Measurements from ENCODE around the gene TOR3A.

TOR3A gene

DNA sequence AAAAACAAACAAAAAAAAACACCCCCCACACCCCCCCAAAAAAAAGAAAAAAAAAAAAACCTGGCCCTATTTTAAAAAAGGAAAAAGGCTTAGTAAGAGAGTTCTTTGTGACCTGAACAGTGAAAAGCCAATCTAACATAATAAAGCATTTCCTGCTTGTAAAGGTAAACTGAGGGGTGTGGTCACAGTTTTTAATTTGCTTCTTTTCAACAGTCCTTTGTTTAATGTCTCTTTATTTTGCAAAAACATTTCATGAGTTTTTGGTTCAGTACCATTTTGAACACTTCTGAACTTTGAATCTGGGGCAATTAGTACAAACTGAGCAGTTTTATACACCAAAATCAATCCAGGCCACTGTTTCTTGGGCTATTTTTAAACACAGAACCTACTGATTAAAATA, 37.6 kb downstream of the TOR3A start:
- Histone ChIP-seq H3K14ac (ENCODE audit: low read length in 2 of 2) (no peak overlapping the region), H3K18ac (ENCODE audit: low read depth in 1 of 2, low read length in 2 of 2) (no peak overlapping the region), H3K27me3 (ENCODE audit: control insufficient read depth in 1 of 2, insufficient read depth in 1 of 2, low read length in 2 of 2) (no peaks in the 10 kb centered on the region), H2BK120ac (ENCODE audit: low read depth, low read length) (no peak overlapping the region), H2BK5ac (ENCODE audit: low read depth, low read length, poor library complexity, severe bottlenecking) (no peak overlapping the region), H2BK12ac (ENCODE audit: low read length in 2 of 2) (no peak overlapping the region), H3K9ac (ENCODE audit: low read length) (peak overlapping the region; percentile 57), H2BK15ac (ENCODE audit: low read depth, poor library complexity, severe bottlenecking) (no peak overlapping the region), H3K4ac (ENCODE audit: low read depth in 1 of 2, low read length in 2 of 2) (no peak overlapping the region), H3K36me3 (ENCODE audit: control insufficient read depth in 1 of 2, insufficient read depth in 2 of 2, low read depth in 1 of 2, low read length in 2 of 2) (peaks cover 42 to 93% of the 10 kb centered on the region in 2 experiments), H3K4me2 (ENCODE audit: low read length, poor library complexity, severe bottlenecking) (no peak overlapping the region), H3K79me1 (replicated peaks; ENCODE audit: low read length, poor library complexity, severe bottlenecking) (peaks cover 11% of the 10 kb centered on the region), H2AK5ac (ENCODE audit: low read length, severe bottlenecking) (no peak overlapping the region), H3K4me1 (ENCODE audit: control insufficient read depth, insufficient read depth, low read depth, low read length) (peaks cover 3% of the 10 kb centered on the region), H3K27ac (ENCODE audit: low read length, poor library complexity, severe bottlenecking) (no peak overlapping the region), H2AFZ (ENCODE audit: low read depth, low read length) (no peak overlapping the region), H3K9me3 (ENCODE audit: control insufficient read depth, low read length) (no peaks in the 10 kb centered on the region), H3K23ac (ENCODE audit: low read length in 2 of 2) (no peak overlapping the region), H4K8ac (ENCODE audit: low read length) (no peak overlapping the region), H4K91ac (ENCODE audit: low read length) (no peak overlapping the region), H3K4me3 (ENCODE audit: insufficient read depth in 1 of 2, low read depth in 1 of 2, low read length in 2 of 2) (no peak overlapping the region)
- DNase-seq: no peak

DNA sequence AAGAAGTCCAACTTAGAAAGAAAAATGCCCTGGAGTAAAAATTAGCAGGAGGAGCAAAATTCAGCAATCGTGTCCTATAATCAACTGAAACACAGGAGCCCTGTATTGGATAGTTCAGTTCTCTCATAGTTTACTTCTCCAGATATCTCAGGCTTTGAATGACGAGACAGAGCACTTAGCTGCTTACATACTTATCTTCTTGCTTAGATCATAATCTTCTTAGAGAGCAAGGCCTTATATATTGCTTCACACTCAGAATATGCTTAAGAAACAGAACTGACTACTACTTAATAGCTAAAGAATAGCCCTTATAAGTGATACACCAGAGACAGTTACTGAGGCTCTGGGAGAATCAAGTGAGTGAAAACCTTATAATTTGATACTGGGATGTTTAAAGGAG, 38.9 kb downstream of the TOR3A start:
- Histone ChIP-seq H4K91ac (ENCODE audit: low read length) (no peak overlapping the region), H3K4me1 (ENCODE audit: control insufficient read depth, insufficient read depth, low read depth, low read length) (peaks cover 3% of the 10 kb centered on the region), H3K14ac (ENCODE audit: low read length in 2 of 2) (no peak overlapping the region), H3K27ac (ENCODE audit: low read length, poor library complexity, severe bottlenecking) (no peak overlapping the region), H2BK5ac (ENCODE audit: low read depth, low read length, poor library complexity, severe bottlenecking) (no peak overlapping the region), H2BK15ac (ENCODE audit: low read depth, poor library complexity, severe bottlenecking) (no peak overlapping the region), H3K9ac (ENCODE audit: low read length) (peak overlapping the region; percentile 56), H3K9me3 (ENCODE audit: control insufficient read depth, low read length) (no peaks in the 10 kb centered on the region), H2BK12ac (ENCODE audit: low read length in 2 of 2) (no peak overlapping the region), H3K36me3 (ENCODE audit: control insufficient read depth in 1 of 2, insufficient read depth in 2 of 2, low read depth in 1 of 2, low read length in 2 of 2) (peaks cover 43 to 93% of the 10 kb centered on the region in 2 experiments), H3K4me3 (ENCODE audit: insufficient read depth in 1 of 2, low read depth in 1 of 2, low read length in 2 of 2) (no peak overlapping the region), H3K4me2 (ENCODE audit: low read length, poor library complexity, severe bottlenecking) (no peak overlapping the region), H3K23ac (ENCODE audit: low read length in 2 of 2) (no peak overlapping the region), H2AFZ (ENCODE audit: low read depth, low read length) (no peak overlapping the region), H3K79me1 (replicated peaks; ENCODE audit: low read length, poor library complexity, severe bottlenecking) (peaks cover 11% of the 10 kb centered on the region), H3K27me3 (ENCODE audit: control insufficient read depth in 1 of 2, insufficient read depth in 1 of 2, low read length in 2 of 2) (no peaks in the 10 kb centered on the region), H3K18ac (ENCODE audit: low read depth in 1 of 2, low read length in 2 of 2) (no peak overlapping the region), H4K8ac (ENCODE audit: low read length) (no peak overlapping the region), H3K4ac (ENCODE audit: low read depth in 1 of 2, low read length in 2 of 2) (no peak overlapping the region), H2BK120ac (ENCODE audit: low read depth, low read length) (no peak overlapping the region), H2AK5ac (ENCODE audit: low read length, severe bottlenecking) (no peak overlapping the region)
- DNase-seq: peak; percentile 52
- 72% methylated on average over 2 of the region's 2 CpGs for WGBS

DNA sequence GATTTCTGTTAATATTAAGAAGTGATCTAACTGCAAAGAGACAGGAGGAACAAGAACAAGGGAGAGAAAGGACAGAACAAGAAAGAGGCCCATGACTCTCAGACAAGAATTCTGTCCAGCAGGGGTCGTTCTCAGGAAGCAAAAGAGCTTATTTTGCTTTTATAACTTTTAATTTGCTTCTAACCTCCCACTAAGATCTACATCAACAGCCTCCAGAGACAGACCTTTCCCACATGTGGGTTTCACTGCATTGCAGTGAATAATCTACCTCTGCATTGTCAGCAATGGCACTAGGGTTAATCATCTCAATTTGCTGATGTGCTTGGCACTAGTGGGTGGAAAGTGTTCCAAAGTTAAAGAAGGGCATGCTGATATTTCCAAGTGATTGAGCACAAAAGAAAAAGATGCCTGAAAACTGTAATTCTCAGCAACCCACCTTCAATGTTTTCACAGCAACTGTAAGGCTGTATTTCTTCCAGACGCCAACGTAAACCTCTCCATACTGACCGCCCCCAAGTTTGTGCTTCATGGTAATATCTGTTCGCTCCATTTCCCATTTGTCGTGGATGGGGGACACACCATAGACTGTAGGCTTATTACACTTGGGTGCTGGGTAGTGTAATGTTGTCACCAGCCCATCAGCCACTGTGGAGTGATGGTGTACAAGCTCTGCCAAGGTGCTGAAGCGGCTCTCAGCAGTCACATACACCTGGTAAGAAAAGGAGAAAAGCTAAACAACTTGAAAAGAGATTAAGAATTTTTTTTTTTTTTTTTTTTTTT, 39.5 kb downstream of the TOR3A start:
- no peak overlapping the region for H3K18ac ChIP-seq (ENCODE audit: low read depth in 1 of 2, low read length in 2 of 2)
- H3K4me3 ChIP-seq (ENCODE audit: insufficient read depth in 1 of 2, low read depth in 1 of 2, low read length in 2 of 2): no peak overlapping the region
- H3K27me3 ChIP-seq (ENCODE audit: control insufficient read depth in 1 of 2, insufficient read depth in 1 of 2, low read length in 2 of 2): no peaks in the 10 kb centered on the region
- H4K8ac ChIP-seq (ENCODE audit: low read length): no peak overlapping the region
- peak overlapping the region; percentile 95 for H2AK5ac ChIP-seq (ENCODE audit: low read length, severe bottlenecking)
- no peak overlapping the region for H3K23ac ChIP-seq (ENCODE audit: low read length in 2 of 2)
- H3K4me2 ChIP-seq (ENCODE audit: low read length, poor library complexity, severe bottlenecking): no peak overlapping the region
- H3K4me1 ChIP-seq (ENCODE audit: control insufficient read depth, insufficient read depth, low read depth, low read length): peaks cover 4% of the 10 kb centered on the region
- 86% methylated on average over 7 of the region's 7 CpGs for WGBS
- H2BK15ac ChIP-seq (ENCODE audit: low read depth, poor library complexity, severe bottlenecking): no peak overlapping the region
- no peak overlapping the region for H2BK5ac ChIP-seq (ENCODE audit: low read depth, low read length, poor library complexity, severe bottlenecking)
- H2BK12ac ChIP-seq (ENCODE audit: low read length in 2 of 2): no peak overlapping the region
- H2AFZ ChIP-seq (ENCODE audit: low read depth, low read length): no peak overlapping the region
- no peak overlapping the region for H3K4ac ChIP-seq (ENCODE audit: low read depth in 1 of 2, low read length in 2 of 2)
- peak overlapping the region; percentile 56 for H3K9ac ChIP-seq (ENCODE audit: low read length)
- no peak overlapping the region for H3K14ac ChIP-seq (ENCODE audit: low read length in 2 of 2)
- no peak overlapping the region for H4K91ac ChIP-seq (ENCODE audit: low read length)
- H2BK120ac ChIP-seq (ENCODE audit: low read depth, low read length): no peak overlapping the region
- no peaks in the 10 kb centered on the region for H3K9me3 ChIP-seq (ENCODE audit: control insufficient read depth, low read length)
- H3K79me1 ChIP-seq (replicated peaks; ENCODE audit: low read length, poor library complexity, severe bottlenecking): peaks cover 13% of the 10 kb centered on the region
- peak; percentile 66 for DNase-seq
- peaks cover 45 to 93% of the 10 kb centered on the region in 2 experiments for H3K36me3 ChIP-seq (ENCODE audit: control insufficient read depth in 1 of 2, insufficient read depth in 2 of 2, low read depth in 1 of 2, low read length in 2 of 2)
- H3K27ac ChIP-seq (ENCODE audit: low read length, poor library complexity, severe bottlenecking): peak overlapping the region; percentile 41

GRCh38 chr1:179124873-179125272, 43.0 kb downstream of the TOR3A start:
- H3K4me1 ChIP-seq (ENCODE audit: control insufficient read depth, insufficient read depth, low read depth, low read length): peaks cover 12% of the 10 kb centered on the region
- no peak overlapping the region for H2BK5ac ChIP-seq (ENCODE audit: low read depth, low read length, poor library complexity, severe bottlenecking)
- H3K4ac ChIP-seq (ENCODE audit: low read depth in 1 of 2, low read length in 2 of 2): no peak overlapping the region
- H3K36me3 ChIP-seq (ENCODE audit: control insufficient read depth in 1 of 2, insufficient read depth in 2 of 2, low read depth in 1 of 2, low read length in 2 of 2): peaks cover 40 to 85% of the 10 kb centered on the region in 2 experiments
- H4K8ac ChIP-seq (ENCODE audit: low read length): no peak overlapping the region
- no peak overlapping the region for H2BK15ac ChIP-seq (ENCODE audit: low read depth, poor library complexity, severe bottlenecking)
- H3K9me3 ChIP-seq (ENCODE audit: control insufficient read depth, low read length): no peaks in the 10 kb centered on the region
- no peak overlapping the region for H3K4me3 ChIP-seq (ENCODE audit: insufficient read depth in 1 of 2, low read depth in 1 of 2, low read length in 2 of 2)
- no peak overlapping the region for H3K23ac ChIP-seq (ENCODE audit: low read length in 2 of 2)
- H4K91ac ChIP-seq (ENCODE audit: low read length): no peak overlapping the region
- H2AFZ ChIP-seq (ENCODE audit: low read depth, low read length): no peak overlapping the region
- no peak overlapping the region for H3K4me2 ChIP-seq (ENCODE audit: low read length, poor library complexity, severe bottlenecking)
- no peak for DNase-seq
- H2BK120ac ChIP-seq (ENCODE audit: low read depth, low read length): no peak overlapping the region
- no peak overlapping the region for H3K18ac ChIP-seq (ENCODE audit: low read depth in 1 of 2, low read length in 2 of 2)
- H3K9ac ChIP-seq (ENCODE audit: low read length): peak overlapping the region; percentile 62
- H3K79me1 ChIP-seq (replicated peaks; ENCODE audit: low read length, poor library complexity, severe bottlenecking): peaks cover 4% of the 10 kb centered on the region
- H3K14ac ChIP-seq (ENCODE audit: low read length in 2 of 2): no peak overlapping the region
- H3K27me3 ChIP-seq (ENCODE audit: control insufficient read depth in 1 of 2, insufficient read depth in 1 of 2, low read length in 2 of 2): no peaks in the 10 kb centered on the region
- H2AK5ac ChIP-seq (ENCODE audit: low read length, severe bottlenecking): no peak overlapping the region
- no CpG with 5 or more reads among the region's 1 CpG for WGBS
- no peak overlapping the region for H2BK12ac ChIP-seq (ENCODE audit: low read length in 2 of 2)
- no peak overlapping the region for H3K27ac ChIP-seq (ENCODE audit: low read length, poor library complexity, severe bottlenecking)

All from mesenchymal stem cell (in vitro differentiated cells and primary cell).